HepG2 (cell line): ENCODE measurements around the gene TEF.

Source experiments
- AGO2 ChIP-seq: fragments of 200-400 bp; formaldehyde crosslinking; optimal IDR thresholded peaks from 2 replicates; pipeline ENCODE3; 2017; ENCODE audit warnings: mild to moderate bottlenecking, low read depth, low read length, moderate library complexity
- CTCF ChIP-seq: sonication (generic); formaldehyde crosslinking; IDR thresholded peaks from 2 replicates; pipeline ENCODE4 v1.5.0; 2020; ENCODE audit warnings: mild to moderate bottlenecking, missing genetic modification reagents, moderate library complexity
- RBM22 ChIP-seq: fragments of 200-400 bp; formaldehyde crosslinking; optimal IDR thresholded peaks from 2 replicates; pipeline ENCODE3; 2017; ENCODE audit warnings: mild to moderate bottlenecking, low read length, moderate library complexity
- ZNF598 ChIP-seq: sonication (generic); formaldehyde crosslinking; IDR thresholded peaks from 2 replicates; pipeline ENCODE4 v1.5.1; 2020; ENCODE audit warnings: mild to moderate bottlenecking, missing genetic modification reagents, borderline replicate concordance

GRCh38 chr22:41398921-41399320 lies 17.2 kb downstream of the TEF start:
- TF ChIP-seq RBM22 (no peak), AGO2 (no peak), ZNF598 (CRISPR knock-in tag) (no peak), CTCF (CRISPR knock-in tag) (no peak)
